HG02884 (cell line): Measurements from ENCODE around the gene IL21R.

Experiments
- ATAC-seq: cut with Tn5 transposase; IDR thresholded peaks from one replicate; pipeline ENCODE4 v1.9.1; 2021; ENCODE audit warnings: mild to moderate bottlenecking, moderate library complexity; ENCODE audit not compliant: unreplicated experiment

The IL21R gene

DNA sequence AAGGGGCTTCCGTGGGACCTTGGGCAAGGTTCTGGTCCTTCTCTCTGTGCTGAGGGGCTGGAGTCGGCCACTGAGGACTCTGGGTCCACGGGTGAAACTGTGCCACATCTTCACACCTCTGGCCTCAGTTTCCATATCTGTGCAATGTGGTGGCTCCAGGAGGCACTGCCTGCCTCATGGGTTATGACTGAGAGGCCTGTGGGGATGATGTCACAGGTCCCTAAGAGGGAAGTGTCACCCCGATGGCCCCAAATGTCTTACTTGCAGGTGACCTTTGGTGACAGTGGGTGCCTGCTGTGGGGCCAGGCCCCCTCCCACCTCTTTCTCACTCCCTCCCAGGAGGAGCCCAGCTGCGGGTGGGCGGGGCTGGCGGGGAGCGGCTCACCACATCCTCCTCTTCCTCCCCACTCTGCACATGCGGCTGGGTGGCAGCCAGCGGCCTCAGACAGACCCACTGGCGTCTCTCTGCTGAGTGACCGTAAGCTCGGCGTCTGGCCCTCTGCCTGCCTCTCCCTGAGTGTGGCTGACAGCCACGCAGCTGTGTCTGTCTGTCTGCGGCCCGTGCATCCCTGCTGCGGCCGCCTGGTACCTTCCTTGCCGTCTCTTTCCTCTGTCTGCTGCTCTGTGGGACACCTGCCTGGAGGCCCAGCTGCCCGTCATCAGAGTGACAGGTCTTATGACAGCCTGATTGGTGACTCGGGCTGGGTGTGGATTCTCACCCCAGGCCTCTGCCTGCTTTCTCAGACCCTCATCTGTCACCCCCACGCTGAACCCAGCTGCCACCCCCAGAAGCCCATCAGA lies at the start of gene IL21R:
TSS of gene IL21R (plus strand) at position 407 of the 801 bp plus-strand sequence. CDS start 27,898 bp downstream, outside the sequence.
- ATAC-seq = peak; percentile 58

DNA sequence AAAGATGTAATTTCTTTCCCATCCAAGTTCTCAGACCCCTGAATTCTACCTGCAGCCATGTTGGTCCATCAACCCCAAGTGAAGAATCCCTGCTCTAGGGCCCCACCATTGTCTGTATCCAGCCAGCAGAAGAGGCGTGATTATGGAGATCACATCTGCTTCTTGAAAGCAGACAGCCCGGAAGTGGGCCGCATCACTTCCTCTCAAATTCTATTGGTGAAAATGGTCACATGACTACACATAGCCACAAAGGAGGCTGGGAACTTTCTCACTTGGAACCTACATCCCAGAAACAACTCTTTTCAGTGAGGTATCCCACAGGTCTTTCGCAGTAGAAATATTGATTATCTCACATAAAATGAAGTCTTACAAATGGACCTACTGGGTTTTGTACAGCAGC lies 48.1 kb upstream of the IL21R start:
- no peak for ATAC-seq

DNA sequence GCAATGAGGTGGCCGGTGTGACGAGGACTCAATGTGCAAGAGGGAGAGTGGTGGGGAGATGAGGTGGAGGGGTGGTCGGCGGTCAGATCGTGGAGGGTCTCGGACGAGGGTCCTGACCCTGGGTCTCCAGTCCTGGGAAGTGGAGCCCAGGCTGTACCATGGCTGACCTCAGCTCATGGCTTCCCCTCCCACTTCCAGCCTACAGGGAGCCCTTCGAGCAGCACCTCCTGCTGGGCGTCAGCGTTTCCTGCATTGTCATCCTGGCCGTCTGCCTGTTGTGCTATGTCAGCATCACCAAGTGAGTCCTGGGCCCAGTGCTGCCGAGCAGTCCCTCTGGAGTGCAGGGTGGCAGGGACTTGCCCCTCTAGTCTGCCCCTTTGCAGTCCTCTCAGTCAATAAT lies 46.4 kb upstream of the IL21R start:
- no peak for ATAC-seq

DNA sequence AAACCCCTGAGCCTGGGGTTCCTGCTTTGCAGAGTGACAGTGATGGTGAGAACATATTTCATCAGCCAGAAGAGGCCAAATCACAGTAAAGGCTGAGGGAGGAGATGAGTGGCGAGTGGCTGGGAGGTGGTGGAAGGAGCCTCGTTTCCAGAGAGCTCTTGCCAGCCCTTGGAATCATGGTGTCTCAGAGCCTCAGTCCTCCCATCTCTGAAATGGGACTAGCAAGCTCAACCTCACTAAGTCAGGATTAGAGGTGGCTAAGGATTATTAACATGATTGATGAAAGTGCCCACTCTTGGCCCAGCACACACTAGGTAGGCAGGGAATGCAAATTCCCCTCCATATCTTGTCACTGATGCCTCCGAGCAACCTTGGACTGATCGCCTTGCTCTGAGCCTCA lies 45.2 kb upstream of the IL21R start:
- no peak for ATAC-seq

DNA sequence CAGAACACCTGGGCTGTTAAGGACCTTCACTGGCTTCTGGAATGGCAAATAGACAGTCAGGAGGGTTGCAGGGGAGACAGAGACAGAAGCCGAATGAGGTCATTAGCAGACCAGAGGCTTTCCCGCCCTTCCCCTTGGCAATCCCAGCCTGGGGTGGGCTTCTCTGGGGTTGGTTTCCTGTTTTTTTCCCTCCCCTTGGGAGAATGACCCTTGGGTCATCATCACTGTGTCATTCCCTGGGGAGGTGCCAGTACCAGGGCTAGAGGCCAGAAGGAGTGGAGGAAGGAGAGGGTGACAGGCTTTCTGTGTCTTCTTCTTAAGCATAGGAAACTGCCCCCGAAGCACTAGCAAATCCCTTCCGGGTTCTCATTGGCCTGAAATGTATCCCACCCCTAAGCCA lies 42.9 kb upstream of the IL21R start:
- ATAC-seq = no peak

DNA sequence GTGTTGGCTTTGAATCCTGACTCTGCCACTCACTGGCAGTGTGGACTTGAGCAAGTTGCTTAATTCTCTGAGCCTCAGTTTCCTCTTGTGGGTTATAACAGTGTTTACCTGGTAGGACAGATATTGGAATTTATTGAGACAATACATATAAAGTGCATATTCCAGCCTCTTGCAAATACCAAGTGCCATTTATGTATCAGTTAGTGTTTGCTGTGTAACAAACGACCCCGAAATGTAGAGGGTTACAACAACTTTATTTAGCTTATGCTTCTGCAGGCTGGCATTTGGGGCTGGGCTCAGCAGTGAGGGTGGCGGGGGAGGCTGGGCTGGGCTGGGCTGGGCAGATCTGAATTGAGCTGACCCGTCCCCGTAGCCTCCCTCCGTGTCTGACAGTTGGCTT lies 42.4 kb upstream of the IL21R start:
- no peak for ATAC-seq

DNA sequence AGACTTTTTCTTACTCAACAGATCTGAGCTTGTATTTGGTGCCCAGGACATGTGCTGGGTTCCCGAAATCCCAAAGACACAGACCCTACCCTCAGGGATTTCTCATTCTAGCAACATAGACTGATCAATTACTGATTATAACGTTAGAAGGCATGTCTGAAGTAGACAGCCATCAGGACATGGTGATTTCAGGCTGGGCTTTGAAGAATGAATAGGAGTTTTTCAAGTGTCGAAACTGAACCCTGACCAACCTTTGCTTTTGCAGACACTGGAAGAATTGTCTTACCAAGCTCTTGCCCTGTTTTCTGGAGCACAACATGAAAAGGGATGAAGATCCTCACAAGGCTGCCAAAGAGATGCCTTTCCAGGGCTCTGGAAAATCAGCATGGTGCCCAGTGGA lies 40.0 kb upstream of the IL21R start:
- ATAC-seq = no peak

DNA sequence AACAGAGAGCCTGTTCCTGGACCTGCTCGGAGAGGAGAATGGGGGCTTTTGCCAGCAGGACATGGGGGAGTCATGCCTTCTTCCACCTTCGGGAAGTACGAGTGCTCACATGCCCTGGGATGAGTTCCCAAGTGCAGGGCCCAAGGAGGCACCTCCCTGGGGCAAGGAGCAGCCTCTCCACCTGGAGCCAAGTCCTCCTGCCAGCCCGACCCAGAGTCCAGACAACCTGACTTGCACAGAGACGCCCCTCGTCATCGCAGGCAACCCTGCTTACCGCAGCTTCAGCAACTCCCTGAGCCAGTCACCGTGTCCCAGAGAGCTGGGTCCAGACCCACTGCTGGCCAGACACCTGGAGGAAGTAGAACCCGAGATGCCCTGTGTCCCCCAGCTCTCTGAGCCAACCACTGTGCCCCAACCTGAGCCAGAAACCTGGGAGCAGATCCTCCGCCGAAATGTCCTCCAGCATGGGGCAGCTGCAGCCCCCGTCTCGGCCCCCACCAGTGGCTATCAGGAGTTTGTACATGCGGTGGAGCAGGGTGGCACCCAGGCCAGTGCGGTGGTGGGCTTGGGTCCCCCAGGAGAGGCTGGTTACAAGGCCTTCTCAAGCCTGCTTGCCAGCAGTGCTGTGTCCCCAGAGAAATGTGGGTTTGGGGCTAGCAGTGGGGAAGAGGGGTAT lies 39.3 kb upstream of the IL21R start:
- no peak for ATAC-seq

DNA sequence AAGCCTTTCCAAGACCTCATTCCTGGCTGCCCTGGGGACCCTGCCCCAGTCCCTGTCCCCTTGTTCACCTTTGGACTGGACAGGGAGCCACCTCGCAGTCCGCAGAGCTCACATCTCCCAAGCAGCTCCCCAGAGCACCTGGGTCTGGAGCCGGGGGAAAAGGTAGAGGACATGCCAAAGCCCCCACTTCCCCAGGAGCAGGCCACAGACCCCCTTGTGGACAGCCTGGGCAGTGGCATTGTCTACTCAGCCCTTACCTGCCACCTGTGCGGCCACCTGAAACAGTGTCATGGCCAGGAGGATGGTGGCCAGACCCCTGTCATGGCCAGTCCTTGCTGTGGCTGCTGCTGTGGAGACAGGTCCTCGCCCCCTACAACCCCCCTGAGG lies 38.7 kb upstream of the IL21R start:
- ATAC-seq = no peak

DNA sequence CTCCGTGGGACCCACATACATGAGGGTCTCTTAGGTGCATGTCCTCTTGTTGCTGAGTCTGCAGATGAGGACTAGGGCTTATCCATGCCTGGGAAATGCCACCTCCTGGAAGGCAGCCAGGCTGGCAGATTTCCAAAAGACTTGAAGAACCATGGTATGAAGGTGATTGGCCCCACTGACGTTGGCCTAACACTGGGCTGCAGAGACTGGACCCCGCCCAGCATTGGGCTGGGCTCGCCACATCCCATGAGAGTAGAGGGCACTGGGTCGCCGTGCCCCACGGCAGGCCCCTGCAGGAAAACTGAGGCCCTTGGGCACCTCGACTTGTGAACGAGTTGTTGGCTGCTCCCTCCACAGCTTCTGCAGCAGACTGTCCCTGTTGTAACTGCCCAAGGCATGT lies 38.2 kb upstream of the IL21R start:
- ATAC-seq = no peak

DNA sequence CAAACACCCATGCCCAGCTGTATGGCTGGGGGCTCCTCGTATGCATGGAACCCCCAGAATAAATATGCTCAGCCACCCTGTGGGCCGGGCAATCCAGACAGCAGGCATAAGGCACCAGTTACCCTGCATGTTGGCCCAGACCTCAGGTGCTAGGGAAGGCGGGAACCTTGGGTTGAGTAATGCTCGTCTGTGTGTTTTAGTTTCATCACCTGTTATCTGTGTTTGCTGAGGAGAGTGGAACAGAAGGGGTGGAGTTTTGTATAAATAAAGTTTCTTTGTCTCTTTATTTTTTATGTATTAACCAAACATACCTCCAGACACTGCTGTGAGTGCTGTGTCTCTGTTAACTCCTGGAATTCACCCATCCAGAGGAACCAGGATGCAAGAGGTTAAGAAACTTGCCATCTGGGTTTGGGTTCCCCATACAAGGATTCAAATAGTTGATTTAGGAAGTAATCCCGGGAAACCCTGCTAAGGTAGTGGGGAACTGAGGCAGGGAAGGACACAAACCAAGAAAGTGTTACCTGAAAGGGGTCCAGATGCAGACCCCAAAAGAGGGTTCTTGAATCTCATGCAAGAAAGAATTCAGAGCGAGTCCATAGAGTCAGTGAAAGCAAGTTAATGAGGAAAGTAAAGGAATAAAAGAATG lies 37.4 kb upstream of the IL21R start:
- ATAC-seq = no peak

DNA sequence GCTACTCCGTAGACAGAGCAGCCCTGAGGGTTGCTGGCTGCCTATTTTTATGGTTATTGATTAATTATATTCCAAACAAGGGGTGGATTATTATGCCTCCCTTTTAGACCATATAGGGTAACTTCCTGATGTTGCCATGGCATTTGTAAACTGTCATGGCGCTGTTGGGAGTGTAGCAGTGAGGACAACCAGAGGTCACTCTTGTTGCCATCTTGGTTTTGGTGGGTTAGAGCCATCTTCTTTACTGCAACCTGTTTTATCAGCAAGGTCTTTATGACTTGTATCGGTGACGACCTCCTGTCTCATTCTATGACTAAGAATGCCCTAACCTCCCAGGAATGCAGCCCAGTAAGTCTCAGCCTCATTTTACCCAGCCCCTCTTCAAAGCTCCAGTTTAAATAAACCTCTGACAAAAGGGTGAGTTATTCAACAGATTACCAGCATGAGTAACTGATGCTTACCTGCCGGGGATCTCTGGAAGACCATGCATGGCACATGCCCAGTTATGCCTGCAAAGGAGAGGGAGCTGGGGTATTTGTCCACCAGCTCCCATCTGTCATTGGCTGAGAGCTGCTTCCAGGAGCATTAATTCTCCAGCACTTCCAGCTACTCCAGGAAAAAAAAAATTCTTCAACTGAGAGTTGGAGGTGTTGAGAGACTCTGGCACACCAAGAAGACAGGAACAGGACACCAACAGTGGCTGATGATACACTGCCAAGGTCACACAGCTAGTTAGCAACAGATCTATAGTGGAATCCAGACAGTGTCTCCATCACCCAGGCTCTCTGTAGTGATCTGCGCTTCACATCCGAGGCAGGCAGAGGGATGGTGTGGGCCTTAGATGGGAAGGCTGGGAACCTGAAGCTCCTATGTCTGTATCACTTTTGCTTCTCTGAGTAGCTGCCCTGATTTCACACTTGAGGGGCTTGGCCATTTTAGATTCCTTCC lies 36.6 kb upstream of the IL21R start:
- no peak for ATAC-seq

DNA sequence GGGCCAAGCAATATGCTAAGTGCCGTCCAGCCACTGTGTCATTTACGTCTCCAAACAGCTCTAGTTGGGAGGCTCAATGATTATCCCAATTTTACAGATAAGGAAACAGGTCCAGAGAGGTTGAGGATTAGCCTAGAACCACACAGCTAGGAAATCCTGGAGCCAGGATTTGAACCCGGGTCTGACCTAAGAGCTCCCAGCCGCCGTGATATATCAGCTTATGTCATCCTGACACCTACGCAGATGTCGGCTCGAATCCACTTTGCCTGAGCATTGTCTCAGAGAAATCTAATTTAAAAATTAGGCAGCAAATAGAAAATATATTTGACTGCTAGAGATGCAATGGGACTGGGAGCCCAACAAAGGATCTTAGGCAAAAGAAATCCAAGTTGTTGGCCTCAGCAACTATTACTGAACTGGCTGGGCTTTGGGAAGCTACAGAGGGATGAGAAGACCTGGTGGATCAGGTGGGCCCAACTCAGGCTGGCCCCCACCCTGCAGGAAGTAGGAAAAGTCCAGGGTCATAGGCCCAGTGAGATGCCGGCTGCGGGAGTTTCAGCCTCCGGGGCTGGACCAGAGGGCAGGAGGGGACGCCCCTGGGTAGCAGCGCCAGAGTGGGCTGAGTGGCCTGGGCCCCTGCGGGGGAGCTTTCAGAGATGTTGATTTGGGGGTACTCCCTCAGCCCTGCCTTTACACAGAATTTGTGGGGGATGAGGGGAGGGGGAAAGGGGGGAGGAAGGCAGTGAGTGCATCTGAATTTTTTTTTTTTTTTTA lies 35.1 kb upstream of the IL21R start:
- ATAC-seq = no peak

DNA sequence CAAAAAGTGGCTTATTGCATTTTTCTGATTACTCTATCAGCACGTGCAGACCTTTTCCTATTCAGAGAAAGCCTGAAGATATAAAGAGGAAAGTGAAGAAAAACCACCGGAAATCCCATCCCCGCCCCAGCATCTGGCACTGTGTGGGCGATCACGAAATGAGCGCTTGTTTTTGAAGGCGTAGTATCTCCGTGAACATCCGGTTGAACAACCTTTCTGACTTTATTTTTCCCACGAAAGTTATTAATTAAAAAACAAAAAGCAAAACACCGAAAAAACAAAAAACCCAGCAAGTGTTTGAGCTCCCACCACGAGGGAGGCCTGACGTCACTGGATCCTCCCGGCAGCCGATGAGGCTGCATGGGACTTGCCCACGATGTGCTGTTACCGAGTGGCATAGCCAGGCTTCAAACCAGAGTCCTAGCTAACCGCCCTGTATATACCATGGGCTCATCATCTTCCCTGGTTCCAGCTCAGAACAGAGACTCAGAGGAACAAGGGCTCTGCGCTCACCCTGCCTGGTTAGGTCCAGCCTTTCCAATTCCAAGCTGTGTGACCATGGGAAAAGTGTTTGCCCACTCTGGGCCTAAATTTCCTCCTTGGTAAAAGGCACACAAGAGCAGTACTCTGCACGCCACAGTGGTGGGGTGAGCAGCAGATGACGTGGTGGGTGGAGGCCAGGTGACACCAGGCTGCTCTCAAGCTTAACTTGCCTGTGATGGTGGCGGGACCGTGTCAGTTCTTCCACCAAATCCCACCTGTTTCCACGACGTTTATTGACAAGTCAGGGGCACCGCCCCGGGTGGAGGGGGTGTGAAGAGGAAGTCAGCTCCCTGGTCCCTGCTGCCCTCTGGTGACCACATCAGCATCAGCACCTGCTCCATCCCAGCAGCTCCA lies 34.3 kb upstream of the IL21R start:
- peak; percentile 62 for ATAC-seq

DNA sequence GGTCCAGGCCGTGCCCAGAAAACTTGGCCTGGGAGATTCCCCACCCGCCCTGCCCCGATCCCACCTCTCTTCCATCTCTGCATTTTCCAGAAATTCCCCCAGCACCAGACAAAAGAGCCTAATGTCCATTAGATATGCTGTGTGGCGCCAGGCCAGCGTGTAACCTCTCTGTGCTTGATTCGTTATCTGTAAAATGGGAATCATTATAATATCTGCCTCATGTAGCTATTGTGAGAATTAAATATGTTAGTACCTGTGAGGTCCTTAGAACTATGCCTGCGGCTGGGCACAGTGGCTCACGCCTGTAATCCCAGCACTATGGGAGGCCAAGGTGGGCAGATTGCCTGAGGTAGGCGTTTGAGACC lies 33.6 kb upstream of the IL21R start:
- ATAC-seq = no peak

DNA sequence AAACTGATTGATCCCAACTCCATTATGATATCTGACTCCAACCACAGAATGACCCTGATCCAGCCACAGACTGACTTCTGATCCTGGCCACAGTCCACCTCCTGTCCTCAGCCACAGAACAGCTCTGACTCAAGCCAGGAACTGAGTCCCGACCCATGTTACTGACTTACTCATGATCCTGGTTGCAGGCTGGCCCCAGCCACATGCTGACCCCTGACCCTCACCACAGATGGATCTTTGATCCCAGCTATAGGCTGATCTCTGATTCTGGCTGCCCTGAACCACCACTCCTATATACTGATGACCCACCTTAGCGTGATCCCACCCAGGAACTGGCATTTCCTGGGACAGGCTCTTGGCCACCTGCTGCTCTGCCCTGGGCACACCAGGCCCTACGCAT lies 32.2 kb upstream of the IL21R start:
- ATAC-seq = no peak

DNA sequence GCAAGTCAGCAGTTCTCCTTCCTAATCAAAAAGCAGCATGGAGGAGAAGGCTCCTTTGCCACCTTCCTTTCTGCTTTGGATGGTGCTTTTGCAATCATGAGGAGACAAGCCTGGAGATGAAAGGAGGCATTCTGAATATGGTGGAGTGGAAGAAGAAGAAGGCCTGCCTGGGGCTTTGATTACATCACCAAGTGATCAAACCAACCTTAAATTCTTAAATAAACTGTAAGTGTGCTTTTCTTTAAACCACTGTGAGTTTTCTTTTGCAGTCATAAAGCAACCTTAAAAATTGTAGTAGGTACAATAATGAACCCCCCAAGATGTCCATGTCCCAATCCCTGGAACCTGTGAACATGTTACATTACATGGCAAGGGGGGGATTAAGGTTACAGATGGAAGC lies 31.7 kb upstream of the IL21R start:
- no peak for ATAC-seq

DNA sequence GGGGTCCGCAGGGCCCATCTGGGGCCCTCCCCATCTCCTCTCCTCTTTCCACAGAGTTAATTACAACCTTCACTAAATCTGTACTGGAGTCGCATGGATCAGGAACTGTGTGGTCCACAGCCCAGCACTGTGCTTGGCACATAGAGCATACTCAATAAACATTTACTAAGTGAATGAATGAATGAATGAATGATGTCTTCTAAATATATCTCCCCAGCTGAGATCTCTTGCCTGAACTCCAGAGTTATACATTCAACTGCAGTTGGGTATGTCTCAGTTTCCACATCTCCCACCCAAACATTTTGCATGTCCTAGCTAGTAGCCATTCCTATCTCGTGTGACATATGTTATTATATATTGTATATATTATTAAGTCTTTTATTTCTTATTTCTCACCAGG lies 28.7 kb upstream of the IL21R start:
- no peak for ATAC-seq

DNA sequence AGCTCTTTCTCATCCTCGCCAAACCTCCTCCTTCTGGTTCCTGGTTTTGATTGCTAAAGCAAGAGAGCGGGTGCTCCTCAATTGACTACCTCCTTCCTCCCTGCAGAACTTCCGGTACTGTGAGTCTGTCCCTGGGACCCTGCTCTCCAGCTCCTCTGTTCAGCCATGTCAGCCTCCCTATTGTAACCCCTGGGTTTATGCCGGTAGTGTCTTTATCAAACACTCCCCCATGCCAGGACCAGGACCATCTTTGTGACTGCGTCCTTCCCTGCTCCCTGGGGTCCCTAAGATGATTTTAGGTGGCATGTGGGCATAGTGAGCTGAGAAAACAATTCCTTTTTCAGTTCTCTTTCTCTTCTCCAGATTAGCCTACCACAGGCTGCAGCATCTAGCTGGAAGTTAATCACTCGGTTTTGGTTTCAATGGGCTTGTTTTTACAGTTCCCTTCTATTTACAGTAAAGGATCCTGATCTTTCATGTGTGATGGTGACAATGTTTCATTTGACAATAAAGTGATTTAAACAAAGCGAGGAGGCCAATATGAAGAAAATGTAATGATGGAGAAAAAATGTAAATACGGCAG lies 27.7 kb upstream of the IL21R start:
- no peak for ATAC-seq
